ENCODE data around the gene POU2AF2.
"Not testable (repeated sequence)": the region's sequence is repeated elsewhere in the genome, so short reads cannot be mapped to it uniquely, and the experiment has no call there.

Gene POU2AF2

GRCh38 chr11:111259896-111260295 is 14.4 kb downstream of the POU2AF2 start:
- no peak for DNase-seq

GRCh38 chr11:111260811-111261210 is 15.3 kb downstream of the POU2AF2 start:
- DNase-seq: no peak

DNA sequence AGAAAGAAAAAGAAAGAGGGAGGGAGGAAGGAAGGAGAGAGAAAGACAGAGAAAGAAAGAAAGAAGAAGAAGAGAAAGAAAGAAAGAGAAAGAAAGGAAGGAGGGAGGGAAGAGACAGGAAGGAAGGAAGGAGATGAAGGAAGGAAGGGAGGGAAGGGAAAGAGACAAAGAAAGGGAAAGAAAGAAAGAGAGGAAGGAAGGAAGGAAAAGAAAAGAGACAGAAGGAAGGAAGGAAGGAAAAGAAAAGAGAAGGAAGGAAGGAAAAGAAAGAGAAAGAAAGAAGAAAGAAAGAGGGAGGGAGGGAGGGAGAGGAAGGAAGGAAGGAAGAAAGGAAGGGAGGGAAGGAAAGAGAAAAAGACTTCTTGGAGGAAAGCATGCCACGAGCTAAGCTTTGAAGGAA is 19.1 kb downstream of the POU2AF2 start:
- DNase-seq: no peak

GRCh38 chr11:111265421-111265820 is 19.9 kb downstream of the POU2AF2 start:
- DNase-seq: no peak

- DNase-seq: not testable (repeated sequence)
Observed at GRCh38 chr11:111268303-111268702, 22.8 kb downstream of the POU2AF2 start.

- DNase-seq: no peak
Observed at GRCh38 chr11:111269146-111269868, 23.8 kb downstream of the POU2AF2 start.

GRCh38 chr11:111272420-111272819 is 26.9 kb downstream of the POU2AF2 start:
- no peak for DNase-seq

DNA sequence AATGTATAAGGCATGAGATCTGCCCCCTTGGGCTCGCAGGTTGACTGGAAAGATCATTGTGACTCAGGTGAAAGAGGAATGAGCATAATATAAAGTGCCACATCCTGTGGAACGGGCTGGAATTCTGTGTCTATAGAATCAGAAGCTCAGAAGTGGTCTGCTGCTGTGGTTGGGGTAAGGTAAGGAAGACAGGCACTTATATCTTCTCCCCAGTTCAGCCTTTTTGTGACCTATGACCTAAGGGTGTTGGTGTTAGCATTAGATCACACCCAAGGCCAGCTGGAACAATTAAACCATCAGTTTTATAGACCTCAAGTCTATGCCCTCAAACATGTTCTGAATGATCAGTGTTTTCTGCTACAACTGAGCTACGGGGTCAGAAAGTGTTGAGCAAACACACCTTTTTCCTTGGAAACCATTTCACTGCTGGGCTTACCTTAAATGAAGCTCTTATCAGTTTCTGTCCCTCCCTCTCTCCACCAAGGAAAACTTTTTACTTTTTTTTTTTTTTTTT is 37.1 kb downstream of the POU2AF2 start:
- DNase-seq: no peak

DNA sequence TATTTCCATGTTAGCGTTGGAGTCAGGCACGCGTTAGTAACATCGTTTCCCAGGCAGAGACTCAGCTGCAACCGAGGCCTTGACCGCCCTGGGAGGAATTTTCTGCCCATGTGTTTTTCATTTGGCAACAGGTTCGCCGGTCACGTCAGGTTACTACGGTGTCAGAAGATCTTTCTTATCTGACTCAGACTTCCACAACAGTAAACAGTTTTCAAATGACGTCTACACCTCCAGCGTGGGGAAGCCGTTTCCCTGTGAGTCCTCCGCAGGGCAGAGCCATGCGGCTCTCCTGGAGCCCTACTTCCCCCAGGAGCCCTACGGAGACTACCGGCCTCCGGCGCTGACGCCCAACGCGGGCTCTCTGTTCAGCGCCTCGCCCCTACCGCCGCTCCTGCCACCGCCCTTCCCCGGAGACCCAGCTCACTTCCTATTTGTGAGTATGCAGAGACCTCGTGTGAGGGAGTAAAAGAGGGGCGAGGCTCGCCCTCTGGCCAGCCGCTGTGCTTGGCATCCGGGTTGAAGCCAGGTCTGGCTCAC is 38.5 kb downstream of the POU2AF2 start:
- DNase-seq: no peak

GRCh38 chr11:111285189-111286091 is 39.9 kb downstream of the POU2AF2 start:
- no peak for DNase-seq

DNA sequence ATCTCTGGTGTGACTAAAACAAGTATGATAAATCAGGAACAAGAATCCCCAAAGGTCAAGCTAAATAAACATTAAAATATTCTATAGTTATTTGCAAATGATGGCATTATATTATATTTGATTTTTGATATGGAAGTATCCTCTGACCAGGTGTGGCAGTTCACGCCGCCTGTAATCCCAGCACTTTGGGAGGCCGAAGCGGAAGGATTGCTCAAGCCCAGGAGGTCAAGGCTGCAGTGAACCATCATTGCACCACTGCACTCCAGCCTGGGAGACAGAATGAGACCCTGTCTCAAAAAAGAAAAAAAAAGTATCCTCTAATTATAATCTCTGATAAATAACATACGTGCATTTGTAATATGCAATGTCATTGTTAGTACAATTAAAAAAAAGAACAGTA is 46.2 kb downstream of the POU2AF2 start:
- DNase-seq: no peak

DNA sequence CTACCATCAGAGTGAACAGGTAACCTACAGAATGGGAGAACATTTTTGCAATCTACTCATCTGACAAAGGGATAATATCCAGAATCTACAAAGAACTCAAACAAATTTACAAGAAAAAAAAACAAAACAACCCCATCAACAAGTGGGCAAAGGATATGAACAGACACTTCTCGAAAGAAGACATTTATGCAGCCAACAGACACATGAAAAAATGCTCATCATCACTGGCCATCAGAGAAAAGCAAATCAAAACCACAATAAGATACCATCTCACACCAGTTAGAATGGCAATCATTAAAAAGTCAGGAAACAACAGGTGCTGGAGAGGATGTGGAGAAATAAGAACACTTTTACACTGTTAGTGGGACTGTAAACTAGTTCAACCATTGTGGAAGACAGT is 46.9 kb downstream of the POU2AF2 start:
- not testable (repeated sequence) for DNase-seq

- DNase-seq: no peak
Observed at GRCh38 chr11:111296196-111296595, 50.7 kb downstream of the POU2AF2 start.

- no peak for DNase-seq
Observed at GRCh38 chr11:111297696-111298095, 52.2 kb downstream of the POU2AF2 start.

GRCh38 chr11:111298413-111299100 is 53.0 kb downstream of the POU2AF2 start, which contains the start of gene POU2AF3:
Gene POU2AF3 (plus strand): TSS chr11:111298546. CDS start chr11:111298582, 36 bp downstream.
- DNase-seq: no peak

GRCh38 chr11:111299101-111300026 is 53.8 kb downstream of the POU2AF2 start:
- DNase-seq: no peak

GRCh38 chr11:111300569-111300968 is 55.0 kb downstream of the POU2AF2 start:
- DNase-seq: no peak

- DNase-seq: no peak
Observed at GRCh38 chr11:111301004-111301841, 55.7 kb downstream of the POU2AF2 start.

GRCh38 chr11:111301842-111302118 is 56.3 kb downstream of the POU2AF2 start:
- no peak for DNase-seq

DNA sequence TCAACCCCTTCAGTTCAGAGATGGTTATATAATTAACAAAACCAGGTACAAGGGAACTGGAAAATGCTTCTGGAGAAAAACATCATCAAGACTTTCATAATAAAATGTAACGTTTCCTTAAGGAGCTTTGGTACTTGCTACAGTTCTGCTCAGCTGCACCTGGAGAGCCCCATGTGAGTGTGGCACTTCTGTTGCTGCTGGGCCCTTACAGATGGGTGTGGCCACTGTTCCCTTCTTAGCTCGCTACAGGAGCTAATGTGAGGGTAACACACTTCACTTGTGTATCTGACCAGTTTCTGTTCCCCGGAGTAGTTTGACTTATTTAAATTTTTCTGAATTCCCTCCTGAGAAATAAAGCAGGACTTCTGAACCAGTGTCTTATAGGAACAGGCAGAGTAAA is 56.8 kb downstream of the POU2AF2 start:
- no peak for DNase-seq

DNA sequence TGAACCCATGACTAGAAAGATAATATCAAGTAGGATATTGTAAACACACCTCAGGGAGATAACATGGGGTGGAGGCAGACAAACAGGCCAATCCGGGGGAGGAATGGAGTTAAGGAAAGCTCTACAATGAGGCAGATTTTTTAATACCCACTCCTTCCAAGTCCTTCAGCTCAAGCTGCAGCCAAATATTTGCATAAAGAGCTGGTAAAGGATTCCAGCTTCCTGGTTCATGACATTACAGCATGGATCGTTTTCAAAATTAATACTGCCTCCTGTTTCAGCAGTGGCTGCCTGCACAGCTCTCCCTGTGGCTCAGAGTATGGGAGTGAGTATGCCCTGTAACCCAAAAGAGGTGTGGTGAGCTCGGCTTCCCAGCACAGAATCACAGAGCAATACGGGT is 57.9 kb downstream of the POU2AF2 start:
- no peak for DNase-seq
